Activated CD4-positive, alpha-beta T cell treated with anti-CD3 and anti-CD28 coated beads, Interleukin-2, amount 50 U/mL, for 4 hours (primary cell): ENCODE results near the gene TFF3.
A peak's percentile ranks its signal among the peaks of the same experiment; 100 is the strongest.

ENCODE experiments used
- DNase-seq, 2 experiments: peaks; one replicate each; pipeline ENCODE4 v3.0.0-alpha.2; 2020

The TFF3 gene

DNA sequence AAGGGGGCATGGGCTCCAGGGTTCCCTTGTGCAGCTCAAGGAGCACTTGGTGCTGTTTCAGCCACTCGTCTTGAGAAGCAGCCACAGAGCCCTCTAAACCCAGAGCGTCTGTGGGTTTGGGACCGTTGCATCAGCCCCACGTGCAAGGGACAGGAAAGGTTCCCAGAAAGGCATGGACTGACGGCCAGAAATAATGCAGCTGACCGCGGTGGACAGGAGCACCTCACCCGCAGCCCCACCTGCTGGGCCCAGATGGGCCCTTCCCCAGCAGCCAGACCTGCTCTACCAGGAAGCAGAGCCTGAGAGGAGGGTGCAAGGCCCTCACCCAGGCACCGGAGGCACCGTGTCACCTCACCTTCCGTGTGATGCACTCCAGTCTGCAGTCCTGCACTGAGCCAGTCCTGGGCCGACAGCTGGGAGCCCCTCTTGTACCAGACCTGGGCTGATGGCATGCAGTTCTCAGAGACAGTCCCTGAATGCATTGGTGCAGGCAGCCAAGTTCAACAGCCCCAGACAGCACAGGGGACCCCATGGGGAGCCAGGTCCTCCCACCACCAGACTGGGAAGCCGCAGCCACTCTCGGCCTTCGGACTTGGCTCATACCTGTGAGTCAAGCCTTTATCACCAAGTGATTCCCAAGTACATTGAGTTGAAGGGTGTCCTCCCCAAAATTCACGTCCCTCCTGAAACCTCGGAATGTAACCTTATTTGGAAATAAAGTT lies 4.8 kb upstream of the TFF3 start:
- DNase-seq, result no peak

DNA sequence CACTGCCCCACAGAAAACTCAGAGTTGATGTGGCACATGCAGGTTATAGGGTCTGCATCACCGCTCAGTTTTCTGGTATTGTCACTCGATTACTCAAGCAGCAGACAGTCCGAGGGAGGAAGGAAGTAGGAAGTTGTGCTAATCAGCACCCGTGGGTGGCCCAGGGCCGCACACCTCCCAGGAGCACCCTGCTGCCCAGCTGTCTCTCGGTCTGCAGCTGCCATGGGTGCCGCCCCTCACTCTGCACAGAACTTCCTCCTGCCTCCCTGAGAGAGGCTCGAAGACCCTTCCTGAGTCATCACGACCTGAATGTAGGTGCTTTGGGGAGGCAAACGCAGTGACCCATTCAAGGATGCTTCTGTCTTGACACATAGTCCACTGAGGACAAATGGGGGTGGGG lies 4.2 kb upstream of the TFF3 start:
- no peak for DNase-seq

DNA sequence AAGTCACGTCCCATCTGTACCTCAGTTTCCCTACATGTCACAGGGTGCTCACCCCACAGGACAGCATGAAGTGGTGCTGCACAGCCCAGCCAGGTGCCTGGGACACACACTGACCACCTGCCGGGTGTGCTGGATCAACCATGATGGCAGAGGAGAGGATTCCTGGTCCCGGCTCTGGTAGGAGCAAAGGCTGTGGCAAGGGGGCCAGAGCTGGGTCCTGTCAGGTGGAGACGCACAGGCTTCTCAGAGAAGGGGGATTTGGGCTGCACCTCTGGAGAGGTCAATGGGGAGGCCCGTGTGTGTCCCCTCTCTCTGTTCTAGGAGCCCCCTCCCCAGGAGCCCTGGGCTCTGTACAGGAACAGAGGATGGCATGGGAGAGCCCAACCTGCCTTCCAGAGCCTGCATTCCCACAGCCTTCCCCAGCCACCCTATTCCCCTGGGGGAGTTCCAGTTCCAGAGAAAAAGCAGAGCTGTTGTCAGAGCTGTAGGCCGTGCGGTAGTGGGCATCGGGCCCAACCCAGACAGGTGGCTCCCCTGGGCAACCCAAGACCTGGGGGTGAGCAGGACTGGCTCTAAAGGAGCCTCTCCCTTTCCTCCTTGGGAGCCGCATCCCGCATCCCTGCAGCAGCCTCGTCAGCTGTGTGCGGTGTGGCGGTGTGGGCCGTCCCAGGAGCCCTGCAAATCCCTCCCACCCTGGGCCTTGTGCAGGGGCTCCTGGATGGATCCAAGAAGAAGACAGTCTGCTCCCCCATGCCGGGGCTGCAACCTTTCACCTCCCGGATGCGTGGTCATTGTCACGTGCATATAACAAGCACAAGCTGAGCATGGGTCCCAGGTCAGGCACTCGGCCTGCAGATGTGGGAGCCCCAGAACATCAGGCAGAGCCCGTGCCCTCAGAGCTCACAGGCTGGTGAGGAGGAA lies 2.9 kb upstream of the TFF3 start:
- no peak for DNase-seq

DNA sequence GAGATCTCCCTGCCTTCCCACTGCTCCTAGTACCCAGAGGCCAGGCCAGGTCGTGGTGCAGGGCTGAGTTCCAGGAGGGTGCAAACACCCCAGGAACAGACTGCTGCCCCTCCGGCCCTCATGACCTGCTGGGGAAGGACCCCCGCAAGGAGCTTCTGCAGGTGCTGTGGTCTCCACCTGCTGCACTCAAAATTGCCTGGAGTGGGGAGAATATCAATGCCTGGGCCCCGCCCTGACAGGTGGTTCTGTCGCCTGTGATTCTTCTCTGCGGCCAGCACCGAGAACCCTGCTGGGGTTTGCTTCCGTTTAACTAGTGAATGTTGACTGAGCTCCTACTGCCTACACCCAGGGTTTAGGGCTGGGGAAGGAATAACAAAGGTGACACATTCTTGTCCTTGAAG lies 2.1 kb upstream of the TFF3 start:
- no peak for DNase-seq

DNA sequence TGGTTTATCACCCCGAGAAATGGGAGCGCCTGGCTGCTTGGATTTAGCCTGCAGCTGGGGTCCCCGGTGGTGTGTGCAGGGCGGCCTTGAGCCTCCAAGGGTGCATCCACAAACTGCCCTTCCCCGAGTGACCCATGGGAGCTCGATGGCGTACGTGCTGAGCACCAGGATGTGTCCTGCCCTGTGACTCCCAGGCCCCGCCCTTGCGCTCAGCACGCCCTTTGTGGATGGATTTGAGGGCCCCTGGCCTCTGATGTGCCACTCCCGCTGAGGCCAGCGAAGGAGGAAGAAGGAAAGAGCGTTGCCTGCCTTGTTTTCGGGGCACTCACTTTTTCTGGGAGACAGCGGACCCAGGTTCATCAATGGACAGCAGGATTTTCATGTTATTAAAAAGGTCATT lies 1.7 kb upstream of the TFF3 start:
- no peak for DNase-seq

DNA sequence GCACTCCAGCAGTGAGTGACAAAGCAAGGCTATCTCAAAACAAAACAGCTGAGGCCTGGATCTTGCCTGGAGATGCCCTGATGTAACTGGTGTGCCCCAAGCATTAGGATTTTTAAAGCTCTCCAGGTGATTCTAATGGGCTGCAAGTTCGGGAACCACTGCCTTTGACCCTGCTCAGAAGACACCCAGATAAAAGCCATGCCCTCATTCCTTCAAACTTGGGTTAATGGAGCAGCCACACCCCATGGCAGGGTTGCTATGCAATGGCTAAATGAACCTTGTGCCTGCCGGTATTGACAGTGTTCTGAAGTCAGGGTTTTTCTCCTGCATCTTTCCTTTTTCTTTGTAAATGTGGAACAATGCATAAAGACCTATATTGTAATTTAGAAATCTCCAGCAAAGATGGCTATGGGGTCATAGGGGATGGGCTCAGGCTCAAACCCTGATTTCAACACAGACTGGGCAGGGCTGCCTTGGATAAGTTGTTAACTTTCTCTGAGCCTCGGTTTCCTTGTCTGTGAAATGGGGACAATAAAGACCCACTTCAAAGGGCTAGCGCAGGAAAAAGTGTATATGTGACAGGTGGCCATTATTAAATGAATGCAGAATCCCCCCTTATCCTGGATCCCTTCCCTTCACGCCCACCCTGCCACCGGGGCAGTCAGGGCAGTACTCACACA lies 453 bp downstream of the TFF3 start:
- DNase-seq, result no peak

DNA sequence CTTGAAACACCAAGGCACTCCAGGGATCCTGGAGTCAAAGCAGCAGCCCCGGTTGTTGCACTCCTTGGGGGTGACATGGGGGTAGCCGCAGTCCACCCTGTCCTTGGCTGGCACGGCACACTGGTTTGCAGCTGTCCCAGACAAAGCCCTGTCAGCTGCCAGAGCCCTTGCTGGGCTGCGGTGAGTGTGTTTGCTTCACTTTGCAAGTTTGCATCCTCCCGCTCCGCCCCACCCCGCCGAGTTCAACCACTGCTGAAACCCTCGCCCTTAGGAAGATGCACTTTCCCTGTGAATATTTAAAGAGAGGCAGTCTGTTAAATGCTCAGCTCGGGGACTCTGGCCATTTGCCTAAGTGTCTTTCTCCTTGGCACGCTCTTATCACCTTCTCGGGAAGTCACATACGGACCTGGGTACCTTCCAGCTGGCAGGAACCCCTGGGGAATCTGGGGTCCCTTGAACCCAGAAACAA lies 1.7 kb downstream of the TFF3 start:
- DNase-seq, result no peak

DNA sequence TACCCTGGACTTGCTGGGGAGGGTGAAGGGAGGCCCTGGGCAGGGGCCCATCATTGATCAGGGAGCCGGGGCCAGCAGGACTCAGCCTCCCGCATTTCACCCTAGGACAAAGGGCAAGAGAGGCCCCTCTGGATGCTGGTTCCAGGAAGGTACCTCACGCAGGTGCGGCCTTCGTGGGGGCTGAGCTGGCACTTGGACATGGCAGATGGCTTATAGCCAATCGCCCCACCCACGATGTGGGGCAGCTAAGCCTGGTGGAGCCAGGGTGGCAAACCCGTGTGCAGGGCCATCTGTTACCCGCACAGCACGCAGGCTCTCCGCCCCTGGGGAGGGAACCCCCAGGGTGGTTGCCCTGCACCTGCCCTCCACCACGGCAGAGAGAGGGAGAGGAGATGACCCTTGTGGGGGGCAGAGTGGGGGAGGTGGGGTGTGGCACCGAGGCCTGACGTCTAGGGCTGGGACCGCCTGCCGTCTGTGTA lies 2.5 kb downstream of the TFF3 start:
- DNase-seq, result no peak

DNA sequence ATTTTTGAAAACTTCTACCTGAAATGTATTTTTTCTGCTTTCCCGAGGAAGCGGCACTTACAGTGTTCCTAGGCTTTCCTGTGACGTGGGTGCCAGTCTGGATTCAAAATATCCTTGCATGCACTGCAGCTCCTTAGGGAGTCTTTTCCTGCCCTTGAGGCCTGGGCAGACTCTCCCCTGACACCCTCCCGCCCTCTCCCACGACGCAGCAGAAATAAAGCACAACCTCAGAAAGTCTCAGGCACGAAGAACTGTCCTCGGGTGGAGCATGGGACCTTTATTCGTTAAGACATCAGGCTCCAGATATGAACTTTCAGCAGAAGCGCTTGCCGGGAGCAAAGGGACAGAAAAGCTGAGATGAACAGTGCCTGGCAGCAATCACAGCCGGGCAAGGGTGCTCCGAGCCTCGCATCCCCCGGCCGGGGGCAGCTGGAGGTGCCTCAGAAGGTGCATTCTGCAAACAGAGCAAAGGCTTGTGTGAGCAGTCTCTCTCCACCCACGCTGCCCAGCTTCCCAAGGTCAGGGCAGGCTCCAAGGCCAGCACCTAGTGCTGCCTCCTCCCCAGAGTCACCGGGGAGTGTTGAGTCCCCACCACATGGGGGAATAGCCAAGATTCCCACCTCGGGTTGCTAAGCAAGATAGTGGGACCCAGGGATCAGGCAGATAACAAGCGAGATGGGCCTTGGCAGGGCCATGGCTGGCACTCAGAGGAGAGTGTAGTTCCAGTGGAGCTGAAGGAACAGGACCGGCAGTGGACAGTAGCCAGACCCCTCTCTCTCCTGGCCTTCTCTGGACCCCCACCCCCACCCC lies 3.2 kb downstream of the TFF3 start:
- DNase-seq, result no peak

DNA sequence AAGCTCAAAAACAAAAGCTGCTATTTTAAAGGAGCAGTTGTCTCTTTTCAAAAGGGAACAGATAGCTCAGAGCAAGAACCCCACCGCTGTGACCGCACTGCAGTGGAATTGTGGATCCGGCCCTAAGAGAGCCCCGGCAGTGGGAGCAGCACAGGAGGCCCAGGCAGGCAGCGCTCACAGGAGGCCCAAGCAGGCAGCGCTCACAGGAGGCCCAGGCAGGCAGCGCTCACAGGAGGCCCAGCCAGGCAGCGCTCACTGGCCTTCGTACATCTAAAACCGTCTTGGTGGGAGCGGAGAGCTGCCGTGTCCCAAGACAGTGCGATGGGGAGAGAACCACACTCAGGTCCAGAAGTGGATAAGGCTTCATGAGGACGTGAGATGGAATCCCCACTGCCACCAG lies 4.0 kb downstream of the TFF3 start:
- no peak for DNase-seq

DNA sequence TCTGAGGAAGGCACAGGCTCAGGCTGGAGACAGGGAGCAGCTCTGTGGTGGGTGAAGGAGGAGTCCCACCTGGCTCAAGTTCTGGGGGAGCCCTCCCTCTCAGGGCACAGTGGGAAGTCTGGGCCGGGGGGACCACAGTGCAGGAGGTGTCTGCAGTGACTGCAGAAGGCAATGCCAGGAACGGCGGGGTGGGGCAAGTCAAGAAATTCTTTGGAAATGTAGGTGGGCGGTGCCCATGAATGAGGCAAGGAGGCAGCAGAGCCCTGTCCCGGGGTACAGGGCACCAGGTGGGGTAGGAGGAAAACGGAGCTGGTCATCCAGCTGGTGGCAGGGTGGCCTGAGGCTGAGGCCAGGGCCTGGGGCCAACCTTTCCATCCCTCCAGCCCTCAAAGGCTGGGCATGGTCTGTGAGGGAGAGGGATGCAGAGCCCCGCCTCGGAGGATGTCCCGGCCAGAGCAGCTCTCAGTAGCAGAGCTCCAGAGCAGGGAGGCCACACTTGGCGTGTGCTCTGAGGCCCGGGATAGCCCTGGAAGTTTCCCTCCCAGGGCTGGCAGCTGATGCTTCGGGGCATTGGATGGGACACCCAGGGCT lies 4.7 kb downstream of the TFF3 start:
- no peak for DNase-seq

DNA sequence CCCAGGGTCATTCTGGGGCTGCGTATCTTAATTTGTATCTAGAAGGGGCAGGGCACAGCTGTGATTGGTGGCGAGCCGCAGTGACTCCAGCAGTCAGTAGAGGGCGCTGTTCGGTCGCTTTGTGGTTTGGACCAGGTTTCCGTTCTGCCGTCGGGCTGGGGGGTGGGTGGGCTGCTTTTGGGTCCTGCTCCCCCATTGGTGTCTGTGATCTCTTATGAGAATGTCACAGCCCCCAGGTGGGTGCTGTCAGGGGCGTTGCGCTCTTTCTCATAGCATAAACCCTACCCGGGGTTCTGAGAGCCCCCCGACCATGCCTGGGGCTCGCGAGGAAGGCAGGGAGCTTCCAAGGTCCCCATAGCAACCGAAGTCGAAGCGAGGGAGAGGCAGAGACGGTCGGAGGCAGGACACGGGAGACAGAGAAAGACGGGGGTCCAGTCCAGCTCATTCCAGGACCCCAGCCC lies 5.4 kb downstream of the TFF3 start:
- peak; percentile 62 to 68 for DNase-seq

DNA sequence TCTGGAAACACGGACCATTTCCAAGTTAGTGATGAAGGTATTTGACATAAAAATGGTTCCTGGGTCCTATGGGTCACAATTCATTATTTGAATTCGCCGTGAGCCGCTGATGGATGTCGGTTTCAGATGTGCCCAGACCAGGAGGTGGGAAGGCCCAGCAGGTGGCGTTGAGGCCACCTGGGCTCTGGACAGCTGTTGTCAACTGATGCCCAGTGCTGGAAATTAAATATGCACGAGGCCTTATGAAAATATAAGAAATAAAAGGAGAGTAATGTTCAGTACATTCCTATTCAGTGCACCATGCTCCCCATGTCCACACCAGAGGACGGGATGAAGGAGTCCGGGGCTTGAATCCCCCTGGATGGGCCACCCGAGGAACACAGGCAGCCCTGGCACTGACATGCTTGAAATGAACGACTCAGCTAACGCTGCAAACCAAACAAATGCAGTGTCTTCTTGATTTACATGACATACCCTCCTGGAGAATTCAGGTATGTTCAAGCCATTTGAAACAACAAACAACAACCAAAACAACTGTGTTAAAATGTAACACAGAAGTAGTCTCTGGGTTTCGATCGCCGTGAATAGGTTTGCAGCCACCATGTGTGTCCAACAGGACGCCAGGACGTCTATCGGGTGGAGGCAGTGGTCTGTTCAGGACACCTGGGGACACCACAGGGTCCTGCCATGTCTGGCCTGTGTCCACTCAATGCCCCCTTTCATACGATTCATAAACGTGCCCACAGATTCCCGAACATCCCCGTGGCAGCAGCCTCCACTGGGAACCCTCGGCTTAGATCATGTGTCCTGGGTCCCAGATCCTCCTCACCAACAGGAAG lies 6.1 kb downstream of the TFF3 start:
- no peak for DNase-seq

DNA sequence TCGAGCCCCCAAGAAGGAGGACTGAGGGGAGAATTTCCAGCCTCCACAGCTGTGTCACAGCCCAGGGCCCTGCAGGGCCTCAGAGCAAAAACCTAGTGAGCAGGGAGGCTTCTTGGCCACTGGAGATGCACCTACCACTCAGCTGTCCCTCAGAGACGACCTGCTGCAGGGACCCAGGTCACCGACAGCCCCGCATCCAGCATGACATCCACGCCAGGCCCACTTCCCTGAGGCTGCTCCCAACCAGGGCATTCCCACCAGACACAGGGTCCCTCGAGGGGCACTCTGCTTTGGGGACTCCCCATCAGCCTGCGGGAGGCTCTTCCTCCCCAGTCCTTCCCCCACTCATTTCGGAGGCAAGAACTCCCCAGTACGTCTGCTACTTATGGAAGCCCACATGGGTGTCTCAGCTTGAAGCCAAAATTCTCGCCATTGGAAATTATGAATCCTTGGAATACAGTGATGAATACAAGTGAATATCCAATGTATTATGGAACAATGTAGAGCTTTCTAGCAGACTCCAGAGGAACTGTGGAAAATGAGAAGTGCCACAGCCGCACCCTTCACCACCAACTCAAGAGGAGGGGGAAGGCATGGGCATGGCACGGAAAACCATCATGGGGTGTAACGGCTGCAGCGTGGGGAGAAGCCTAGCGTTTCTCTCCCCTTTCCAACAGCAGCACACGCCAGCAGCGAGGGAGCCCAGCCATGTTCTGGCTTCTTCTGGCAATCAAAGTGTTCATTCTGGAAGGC lies 6.9 kb downstream of the TFF3 start:
- DNase-seq, result no peak

DNA sequence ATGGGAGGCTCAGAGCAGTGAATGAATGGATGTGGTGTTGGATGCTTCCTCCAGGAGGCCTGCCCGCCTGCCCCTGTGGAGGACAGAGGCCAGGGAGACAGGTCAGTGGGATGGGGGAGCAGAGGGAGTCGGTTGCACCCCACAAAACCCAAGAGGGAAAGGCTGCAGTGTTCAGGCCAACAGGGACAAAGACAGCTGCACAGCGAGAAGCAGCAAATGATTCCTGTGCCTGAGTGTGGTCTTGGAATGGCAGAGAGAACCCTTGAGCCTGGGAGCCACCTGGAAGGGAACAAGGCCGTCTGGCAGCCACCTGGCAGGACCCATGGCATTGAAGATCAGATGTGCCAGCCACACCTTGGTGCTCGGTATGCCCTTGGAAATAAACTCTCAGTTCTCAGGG lies 8.1 kb downstream of the TFF3 start:
- DNase-seq, result no peak

DNA sequence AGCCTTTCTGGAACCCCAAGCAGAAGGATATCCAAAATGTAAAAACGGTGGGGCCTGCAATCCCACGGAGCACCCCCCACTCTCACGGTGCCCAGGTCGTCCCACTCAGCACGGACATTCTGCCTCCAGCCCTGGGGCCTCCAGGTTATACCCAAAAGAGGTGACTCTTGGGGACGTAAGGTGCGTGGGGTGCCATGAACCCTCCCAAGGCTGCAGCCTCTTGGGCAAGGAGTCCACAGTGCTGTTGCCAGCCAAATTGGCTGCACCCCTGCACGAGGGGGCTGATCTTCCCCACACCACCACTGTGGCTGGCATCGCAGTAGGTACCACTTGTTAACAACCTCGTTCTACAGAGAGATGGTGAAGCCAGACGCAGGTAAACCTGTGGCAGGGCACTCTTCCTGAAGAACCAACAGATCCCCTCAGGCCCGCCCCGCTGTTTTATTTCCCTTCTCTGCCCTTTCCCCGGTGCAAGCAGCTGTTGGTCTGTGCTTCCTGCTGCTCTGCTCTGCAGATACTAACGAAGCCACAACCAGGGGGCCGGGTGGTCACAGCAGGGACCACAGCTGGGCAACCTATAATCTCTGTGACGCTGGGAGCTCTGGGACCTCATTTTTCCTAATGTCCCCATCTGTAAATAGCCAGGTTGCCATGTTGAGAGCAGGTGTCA lies 8.7 kb downstream of the TFF3 start:
- no peak for DNase-seq

DNA sequence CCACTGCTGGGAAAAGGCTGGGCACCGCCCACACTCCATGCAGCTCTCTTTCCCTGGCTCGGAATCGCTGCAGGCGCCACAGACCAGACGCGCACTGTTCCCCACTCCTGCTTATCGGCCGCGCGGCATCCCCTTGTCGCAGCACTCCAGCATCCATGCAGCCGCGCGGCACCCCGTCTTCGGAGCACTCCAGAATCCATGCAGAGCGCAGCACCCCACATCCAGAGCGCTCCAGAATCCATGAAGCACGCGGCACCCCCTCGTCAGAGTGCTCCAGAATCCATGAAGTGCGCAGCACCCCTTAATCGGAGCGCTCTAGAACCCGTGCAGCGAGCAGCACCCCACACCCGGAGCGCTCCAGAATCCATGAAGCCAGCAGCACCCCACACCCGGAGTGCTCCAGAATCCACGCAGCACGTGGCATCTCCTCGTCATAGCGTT lies 9.5 kb downstream of the TFF3 start:
- no peak for DNase-seq

DNA sequence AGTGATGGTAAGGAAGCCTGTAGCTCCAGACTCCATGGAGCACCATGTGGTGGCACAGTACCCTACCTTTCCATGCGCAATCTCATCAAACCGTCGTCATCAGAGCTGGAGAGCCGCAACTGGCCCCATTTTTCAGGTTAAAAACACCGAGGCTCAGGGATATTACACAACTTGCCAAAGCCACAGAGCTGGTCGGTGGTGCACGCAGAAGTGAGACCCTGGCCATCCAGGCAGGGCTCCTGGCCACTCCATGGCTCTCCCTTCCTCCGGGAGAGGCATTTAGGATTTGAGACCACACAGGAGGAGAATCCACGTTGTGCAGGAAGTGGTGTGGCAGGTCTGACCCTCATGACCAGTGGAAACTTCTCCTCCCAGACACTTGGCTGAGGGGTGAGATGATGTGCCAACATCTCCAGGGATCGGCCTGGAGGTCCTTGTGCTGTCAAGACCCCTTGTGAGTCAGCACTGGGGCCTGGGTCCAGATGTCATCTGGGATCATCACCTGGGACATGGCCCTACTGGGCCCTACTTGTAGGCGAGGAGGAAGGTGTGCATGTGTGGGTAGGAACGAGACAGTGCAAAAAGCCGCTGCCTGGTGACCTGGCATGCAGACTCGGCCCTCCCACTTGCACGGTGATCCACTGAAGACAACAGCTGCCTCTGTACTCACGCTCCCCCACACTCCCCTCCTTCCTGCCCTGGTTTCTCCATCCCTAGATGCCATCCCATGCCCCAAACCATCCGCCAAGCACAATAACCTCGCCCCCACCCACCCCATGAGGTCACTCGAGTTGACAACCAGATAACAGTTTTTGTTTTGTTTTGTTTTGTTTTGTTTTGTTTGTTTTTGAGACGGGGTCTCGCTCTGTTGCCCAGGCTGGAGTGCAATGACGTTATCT lies 10.4 kb downstream of the TFF3 start:
- no peak for DNase-seq

DNA sequence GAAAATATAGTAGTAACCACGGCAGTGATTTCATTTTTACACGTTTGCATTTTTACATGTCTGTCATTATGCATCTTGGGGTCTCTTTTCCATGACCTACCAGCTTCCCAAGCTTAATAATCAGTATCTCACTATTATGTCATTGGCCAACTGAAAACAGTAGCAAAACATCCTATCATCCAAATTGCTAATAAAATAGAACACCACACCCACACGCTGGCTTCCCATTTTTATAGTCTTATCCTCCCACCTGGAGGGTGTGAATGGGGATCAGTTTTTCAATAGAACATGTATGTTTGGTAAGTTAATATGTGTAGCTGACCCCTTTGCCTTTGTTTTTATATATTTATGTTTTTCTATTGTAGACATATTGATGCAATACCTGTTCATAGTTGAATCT lies 11.8 kb downstream of the TFF3 start:
- no peak for DNase-seq
